ENCODE measurements around the gene INSM1.

- no peak for TF ChIP-seq AFF4 (CRISPR knock-in tag; IDR thresholded peaks at IDR 0.05; ENCODE audit: borderline replicate concordance)
- TF ChIP-seq CTCF (IDR thresholded peaks at IDR 0.05): no peak
- no peak for TF ChIP-seq PRDM15 (CRISPR knock-in tag; IDR thresholded peaks at IDR 0.05)
- no peak for TF ChIP-seq SMAD3 (CRISPR knock-in tag; IDR thresholded peaks at IDR 0.05; ENCODE audit: borderline replicate concordance)
- no peak for TF ChIP-seq CDX4 (CRISPR knock-in tag; IDR thresholded peaks at IDR 0.05; ENCODE audit: borderline replicate concordance)
- TF ChIP-seq ZNF281 (CRISPR knock-in tag; IDR thresholded peaks at IDR 0.05): no peak
- TF ChIP-seq ZNF317 (CRISPR knock-in tag; IDR thresholded peaks at IDR 0.05; ENCODE audit: borderline replicate concordance, low read depth): no peak
- no peak for TF ChIP-seq JUN (CRISPR knock-in tag; IDR thresholded peaks at IDR 0.05)
- TF ChIP-seq AR (CRISPR knock-in tag; IDR thresholded peaks at IDR 0.05): no peak
- no peak for TF ChIP-seq ATF2 (CRISPR knock-in tag; IDR thresholded peaks at IDR 0.05; ENCODE audit: borderline replicate concordance, low read depth)
- TF ChIP-seq ATF6 (CRISPR knock-in tag; IDR thresholded peaks at IDR 0.05): no peak
Observed at GRCh38 chr20:20321917-20322316, 46.0 kb upstream of the INSM1 start.

Data from WTC11 (cell line).